Measurements from ENCODE around the gene VNN1. TPM values are rescaled to one million over a fixed set of nuclear protein-coding genes. Genes with fewer than 3 reads are reported as not detected.
A peak's percentile ranks its signal among the peaks of the same experiment; 100 is the strongest.

The VNN1 gene
- total RNA-seq, 2 donors from 2014 or later: not detected

DNA sequence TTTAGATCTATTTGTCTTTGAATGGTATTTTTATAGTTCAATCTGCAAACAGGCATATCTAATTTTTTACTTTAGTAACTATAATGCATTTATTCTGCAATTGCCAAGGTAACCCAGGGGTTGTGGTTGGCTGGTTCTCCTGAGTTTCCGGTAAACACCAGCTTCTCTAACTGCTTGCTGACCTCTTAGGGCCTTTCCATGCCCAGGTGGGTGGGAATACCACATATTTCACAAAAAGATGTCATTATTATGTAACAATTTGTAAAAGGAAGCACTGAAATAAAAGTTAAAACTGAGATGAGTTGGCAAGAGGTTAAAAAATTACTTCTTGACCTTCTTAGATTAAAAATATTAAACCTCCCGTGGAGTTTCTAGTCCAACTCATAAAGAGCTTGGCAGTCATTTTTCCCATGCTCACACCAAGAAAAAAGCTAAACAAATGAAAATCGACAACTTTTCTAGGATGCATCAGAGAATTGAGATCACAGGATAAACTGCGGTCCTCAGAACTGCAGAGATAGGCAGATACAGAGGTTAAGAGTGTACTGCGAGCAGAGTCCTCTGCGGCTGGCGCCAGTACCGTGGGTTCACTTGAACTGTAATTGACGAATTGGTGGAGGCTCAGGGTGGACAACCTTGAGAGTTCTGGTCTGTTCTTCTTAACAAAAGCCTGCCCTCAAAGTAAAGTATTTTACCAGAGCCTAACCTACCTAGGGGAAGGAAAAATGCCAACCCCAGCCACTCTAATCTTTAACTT is 2.2 kb upstream of the VNN1 start:
- DNase-seq: no peak
- H3K27me3 ChIP-seq (ENCODE audit: control insufficient read depth, insufficient read depth, low read length, poor library complexity, severe bottlenecking): no peaks in the 10 kb centered on the region
- no peaks in the 10 kb centered on the region for H3K4me1 Mint-ChIP-seq
- H3K9me3 ChIP-seq (ENCODE audit: control insufficient read depth, low read length): no peaks in the 10 kb centered on the region
- H3K4me1 ChIP-seq (ENCODE audit: control insufficient read depth, insufficient read depth, low read length): no peaks in the 10 kb centered on the region
- H3K9me3 Mint-ChIP-seq: no peaks in the 10 kb centered on the region
- H3K36me3 Mint-ChIP-seq (ENCODE audit: low read depth): no peaks in the 10 kb centered on the region
- no peak overlapping the region for H3K9ac ChIP-seq (ENCODE audit: extremely low read depth, low read length, poor library complexity, severe bottlenecking)
- no peak for TF ChIP-seq CTCF (conservative IDR thresholded peaks at IDR 0.05)
- WGBS, 2 experiments (ENCODE audit: insufficient coverage in 1 of 2, insufficient read length in 1 of 2): 86 to 92% methylated on average over 8 to 9 of the region's 9 CpGs
- no peak overlapping the region for H3K27ac ChIP-seq (ENCODE audit: low read depth, low read length)
- no peaks in the 10 kb centered on the region for H3K36me3 ChIP-seq (ENCODE audit: control insufficient read depth, insufficient read depth, low read length)
- no peak overlapping the region for H3K4me3 ChIP-seq (ENCODE audit: low read length)
- H3K27ac Mint-ChIP-seq: no peak overlapping the region
- no peak overlapping the region for H3K4me3 Mint-ChIP-seq
- no peaks in the 10 kb centered on the region for H3K27me3 Mint-ChIP-seq (ENCODE audit: insufficient read depth)

- no peak overlapping the region for H3K27ac Mint-ChIP-seq
- peak; percentile 90 for DNase-seq
- no peaks in the 10 kb centered on the region for H3K4me1 ChIP-seq (ENCODE audit: control insufficient read depth, insufficient read depth, low read length)
Observed at GRCh38 chr6:132715204-132715603, 1.3 kb upstream of the VNN1 start.

GRCh38 chr6:132714160-132714559 is 305 bp upstream of the VNN1 start:
- no peaks in the 10 kb centered on the region for H3K27me3 ChIP-seq (ENCODE audit: control insufficient read depth, insufficient read depth, low read length, poor library complexity, severe bottlenecking)
- H3K4me3 ChIP-seq (ENCODE audit: low read length): no peak overlapping the region
- DNase-seq: no peak
- H3K9me3 ChIP-seq (ENCODE audit: control insufficient read depth, low read length): no peaks in the 10 kb centered on the region
- H3K36me3 ChIP-seq (ENCODE audit: control insufficient read depth, insufficient read depth, low read length): no peaks in the 10 kb centered on the region
- Mint-ChIP-seq H3K36me3 (ENCODE audit: low read depth) (no peaks in the 10 kb centered on the region), H3K27ac (no peak overlapping the region), H3K9me3 (no peaks in the 10 kb centered on the region), H3K4me1 (no peaks in the 10 kb centered on the region), H3K27me3 (ENCODE audit: insufficient read depth) (no peaks in the 10 kb centered on the region), H3K4me3 (no peak overlapping the region)
- H3K27ac ChIP-seq (ENCODE audit: low read depth, low read length): no peak overlapping the region
- TF ChIP-seq CTCF (conservative IDR thresholded peaks at IDR 0.05): no peak
- H3K4me1 ChIP-seq (ENCODE audit: control insufficient read depth, insufficient read depth, low read length): no peaks in the 10 kb centered on the region
- no peak overlapping the region for H3K9ac ChIP-seq (ENCODE audit: extremely low read depth, low read length, poor library complexity, severe bottlenecking)
- WGBS, 2 experiments (ENCODE audit: insufficient coverage in 1 of 2, insufficient read length in 1 of 2): 86 to 93% methylated on average over 2 to 3 of the region's 3 CpGs

More at GRCh38 chr6:132715204-132715603, 1.3 kb upstream of the VNN1 start:
- H3K4me3 Mint-ChIP-seq: no peak overlapping the region
- WGBS, 2 experiments (ENCODE audit: insufficient coverage in 1 of 2, insufficient read length in 1 of 2): 50 to 55% methylated on average over 5 of the region's 5 CpGs
- no peaks in the 10 kb centered on the region for H3K9me3 ChIP-seq (ENCODE audit: control insufficient read depth, low read length)
- H3K36me3 Mint-ChIP-seq (ENCODE audit: low read depth): no peaks in the 10 kb centered on the region
- H3K36me3 ChIP-seq (ENCODE audit: control insufficient read depth, insufficient read depth, low read length): no peaks in the 10 kb centered on the region
- H3K27me3 Mint-ChIP-seq (ENCODE audit: insufficient read depth): no peaks in the 10 kb centered on the region
- no peaks in the 10 kb centered on the region for H3K4me1 Mint-ChIP-seq
- H3K9ac ChIP-seq (ENCODE audit: extremely low read depth, low read length, poor library complexity, severe bottlenecking): no peak overlapping the region
- no peak overlapping the region for H3K27ac ChIP-seq (ENCODE audit: low read depth, low read length)
- H3K4me3 ChIP-seq (ENCODE audit: low read length): no peak overlapping the region
- TF ChIP-seq CTCF (conservative IDR thresholded peaks at IDR 0.05): peak; percentile 71
- H3K9me3 Mint-ChIP-seq: no peaks in the 10 kb centered on the region
- H3K27me3 ChIP-seq (ENCODE audit: control insufficient read depth, insufficient read depth, low read length, poor library complexity, severe bottlenecking): no peaks in the 10 kb centered on the region

All from endodermal cell (in vitro differentiated cells).